ENCODE measurements around the gene CYP2R1.

CYP2R1 gene, protein sequence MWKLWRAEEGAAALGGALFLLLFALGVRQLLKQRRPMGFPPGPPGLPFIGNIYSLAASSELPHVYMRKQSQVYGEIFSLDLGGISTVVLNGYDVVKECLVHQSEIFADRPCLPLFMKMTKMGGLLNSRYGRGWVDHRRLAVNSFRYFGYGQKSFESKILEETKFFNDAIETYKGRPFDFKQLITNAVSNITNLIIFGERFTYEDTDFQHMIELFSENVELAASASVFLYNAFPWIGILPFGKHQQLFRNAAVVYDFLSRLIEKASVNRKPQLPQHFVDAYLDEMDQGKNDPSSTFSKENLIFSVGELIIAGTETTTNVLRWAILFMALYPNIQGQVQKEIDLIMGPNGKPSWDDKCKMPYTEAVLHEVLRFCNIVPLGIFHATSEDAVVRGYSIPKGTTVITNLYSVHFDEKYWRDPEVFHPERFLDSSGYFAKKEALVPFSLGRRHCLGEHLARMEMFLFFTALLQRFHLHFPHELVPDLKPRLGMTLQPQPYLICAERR

DNA sequence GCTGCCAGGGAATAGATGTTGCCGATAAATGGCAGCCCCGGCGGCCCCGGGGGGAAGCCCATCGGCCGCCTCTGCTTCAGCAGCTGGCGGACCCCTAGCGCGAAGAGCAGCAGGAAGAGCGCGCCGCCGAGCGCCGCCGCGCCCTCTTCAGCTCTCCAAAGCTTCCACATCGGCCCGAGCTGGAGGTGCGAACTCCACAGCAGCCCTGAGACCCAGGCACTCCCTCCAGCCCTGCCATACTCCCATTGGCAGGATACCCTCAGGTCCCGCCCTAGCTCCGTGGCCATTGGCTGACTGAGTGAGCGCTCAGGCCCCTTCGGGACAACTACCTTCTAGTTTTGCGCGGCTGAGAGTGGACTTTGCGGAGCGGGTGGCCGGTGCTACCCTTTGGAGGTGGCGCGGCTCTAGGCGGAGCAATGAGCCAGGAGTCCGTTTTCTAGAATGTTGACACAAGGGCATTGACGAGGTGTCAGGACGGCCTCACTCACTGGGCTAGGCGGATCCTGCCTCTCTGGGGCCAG, at the start of gene CYP2R1:
TSS of gene CYP2R1 (minus strand) at position 196 of the 521 bp plus-strand sequence. CDS start at position 170, 26 bp downstream.
- peak; percentile 97 for DNase-seq

DNA sequence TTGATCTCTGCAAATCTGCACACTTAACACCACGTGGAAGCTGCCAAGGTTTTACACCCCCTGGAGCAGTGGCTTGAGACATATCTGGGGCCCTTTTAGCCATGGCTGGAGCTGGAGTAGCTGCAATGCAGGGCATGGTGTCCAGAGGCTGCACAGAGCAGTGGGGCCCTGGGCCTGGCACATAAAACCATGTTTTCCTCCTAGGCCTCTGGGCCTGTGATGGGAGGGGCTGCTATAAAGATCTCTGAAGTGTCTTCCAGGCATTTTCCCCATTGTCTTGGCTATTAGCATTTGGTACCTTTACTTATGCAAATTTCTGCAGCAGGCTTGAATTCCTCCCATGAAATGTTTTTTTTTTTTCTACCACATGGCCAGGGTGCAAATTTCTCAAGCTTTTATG, 46.9 kb upstream of the CYP2R1 start:
- no peak for DNase-seq

DNA sequence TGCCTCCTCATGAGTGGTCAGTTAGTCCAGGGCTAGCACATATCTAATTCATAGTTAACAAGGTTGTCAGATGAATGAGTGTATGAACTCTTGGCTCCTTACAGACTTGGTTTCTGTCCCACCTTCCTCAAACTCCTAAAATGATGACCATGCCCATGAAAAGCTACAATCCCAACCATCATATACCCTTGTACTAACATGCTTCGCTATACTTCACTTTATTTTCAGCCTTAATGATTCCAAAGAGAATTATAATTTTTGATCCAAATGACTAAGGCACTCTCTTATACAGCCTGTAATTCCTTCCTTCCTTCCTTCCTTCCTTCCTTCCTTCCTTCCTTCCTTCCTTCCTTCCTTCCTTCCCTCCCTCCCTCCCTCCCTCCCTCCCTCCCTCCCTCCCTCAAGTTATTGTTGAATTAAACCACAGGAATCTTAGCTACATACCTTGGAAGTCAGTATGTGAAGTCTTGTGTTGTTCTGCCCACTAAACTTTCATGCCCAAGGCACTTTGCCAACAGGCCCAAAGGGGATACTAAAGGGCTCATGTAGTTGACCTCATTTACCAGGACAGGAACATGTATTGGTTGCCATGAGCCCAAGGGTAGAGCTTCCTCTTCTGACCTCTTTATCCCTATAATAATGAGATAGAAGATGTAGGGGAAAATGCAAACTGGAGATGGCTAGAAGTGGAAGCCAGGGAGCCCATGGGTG, 42.8 kb upstream of the CYP2R1 start:
- DNase-seq = no peak

DNA sequence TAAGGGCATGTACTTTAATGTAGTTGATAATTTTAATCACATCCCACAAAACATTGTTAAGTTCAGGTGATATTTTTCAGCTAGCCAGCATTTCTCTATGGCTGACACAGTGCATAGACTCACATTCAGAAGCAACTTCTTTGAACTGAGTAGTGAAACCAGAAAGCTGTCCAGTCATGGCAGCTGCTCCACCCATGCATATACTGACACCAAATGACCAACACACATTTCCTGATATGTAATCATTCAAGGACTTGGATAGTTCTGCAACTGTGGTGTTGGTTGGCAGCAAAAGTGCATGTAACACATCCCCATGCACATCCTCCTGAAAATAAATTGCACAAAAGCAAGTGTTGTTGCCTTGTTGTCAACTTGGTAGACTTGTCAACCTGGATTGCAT, 40.4 kb upstream of the CYP2R1 start:
- DNase-seq = no peak

DNA sequence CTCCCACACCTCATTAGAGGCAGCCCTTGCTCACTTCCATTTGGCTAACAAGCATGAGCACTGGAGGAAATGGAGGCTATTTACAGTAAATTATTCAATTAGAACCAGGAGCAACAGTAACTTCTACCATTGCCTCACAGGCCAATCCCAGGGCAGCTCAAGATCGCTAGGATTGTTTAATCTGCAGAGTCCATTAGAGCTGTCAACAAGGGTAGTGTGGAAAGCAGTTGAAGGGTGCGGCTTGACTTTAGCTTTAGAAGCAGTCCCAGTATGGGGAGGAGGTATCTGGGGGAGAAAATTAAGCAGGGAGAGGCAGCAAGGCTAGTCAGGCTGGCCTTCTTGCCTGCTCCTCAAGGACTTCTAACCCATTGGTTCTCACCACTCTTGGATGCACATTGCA, 38.3 kb upstream of the CYP2R1 start:
- no peak for DNase-seq

DNA sequence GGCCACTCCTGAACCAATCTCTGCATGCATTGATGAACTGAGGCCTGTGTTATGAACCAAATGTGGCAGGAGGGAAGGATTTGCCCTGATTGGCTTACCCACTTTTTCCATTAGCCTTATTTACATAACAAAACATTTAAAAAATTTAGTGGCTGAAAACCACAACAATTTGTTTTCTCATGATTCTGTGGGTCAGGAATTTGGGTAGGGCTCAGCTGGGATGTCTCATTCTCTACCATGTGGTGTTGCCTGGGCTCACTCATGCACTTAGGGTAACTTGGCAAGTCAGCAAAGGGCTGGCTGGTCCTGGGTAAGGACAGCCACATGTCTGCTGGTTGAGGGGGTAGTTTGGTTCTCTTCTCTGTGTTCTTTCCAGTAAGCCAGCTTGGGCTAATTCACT, 35.1 kb upstream of the CYP2R1 start:
- peak; percentile 66 for DNase-seq

DNA sequence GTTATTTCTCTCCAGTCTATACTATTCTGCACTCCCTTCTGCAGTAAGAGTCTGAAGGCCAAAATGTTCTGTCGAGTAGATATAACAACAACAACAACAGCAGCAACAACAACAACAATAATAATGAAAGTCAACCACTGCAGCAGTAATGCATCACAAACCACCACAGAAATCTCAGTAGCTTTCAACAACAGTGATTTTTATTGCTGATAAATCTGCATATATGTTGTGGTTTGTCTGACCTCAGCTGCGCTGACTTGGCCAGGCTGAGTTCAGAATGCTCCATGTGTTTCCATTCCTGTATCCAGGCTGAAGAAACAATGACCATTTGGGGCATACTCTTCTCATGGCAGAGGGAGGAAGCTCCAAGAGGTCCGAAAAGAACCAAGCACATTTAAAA, 32.3 kb upstream of the CYP2R1 start:
- no peak for DNase-seq

DNA sequence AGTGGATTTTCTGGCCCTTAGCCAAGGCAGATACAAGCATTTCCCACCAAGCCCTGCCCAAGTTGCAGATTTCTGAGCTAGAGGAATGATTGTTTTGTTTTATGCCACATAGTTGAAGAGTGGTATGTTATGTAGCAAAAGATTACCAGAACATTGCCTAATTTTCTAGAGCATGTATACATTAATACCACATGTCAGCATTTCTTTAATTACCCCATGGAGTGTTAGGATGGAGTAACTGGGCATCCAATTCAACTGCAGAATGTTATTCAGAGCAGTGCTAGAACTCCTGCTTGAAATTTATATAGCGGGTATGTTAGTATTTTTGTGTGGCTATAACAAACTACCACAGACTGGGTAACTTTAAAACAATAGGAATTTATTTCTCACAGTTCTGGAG, 24.4 kb upstream of the CYP2R1 start:
- no peak for DNase-seq

DNA sequence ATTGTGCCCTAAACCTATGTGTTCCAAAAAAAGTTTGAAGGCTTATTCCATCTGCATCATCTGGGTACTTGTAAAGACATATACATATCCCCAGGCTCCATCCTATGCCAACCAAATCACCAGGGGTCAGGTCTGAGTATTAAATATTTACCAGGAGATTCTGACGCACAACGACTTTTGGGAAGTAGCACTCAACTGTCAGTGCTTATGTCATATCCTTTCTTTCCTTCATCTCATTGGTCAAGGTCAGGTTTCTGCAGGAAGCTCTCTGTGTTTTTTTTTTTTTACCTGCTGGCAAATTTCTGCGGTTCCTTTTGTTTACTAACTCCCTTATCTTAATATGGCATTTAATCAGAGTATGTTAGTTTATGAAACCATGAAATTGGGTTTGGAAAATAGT, 22.5 kb upstream of the CYP2R1 start:
- DNase-seq = no peak

DNA sequence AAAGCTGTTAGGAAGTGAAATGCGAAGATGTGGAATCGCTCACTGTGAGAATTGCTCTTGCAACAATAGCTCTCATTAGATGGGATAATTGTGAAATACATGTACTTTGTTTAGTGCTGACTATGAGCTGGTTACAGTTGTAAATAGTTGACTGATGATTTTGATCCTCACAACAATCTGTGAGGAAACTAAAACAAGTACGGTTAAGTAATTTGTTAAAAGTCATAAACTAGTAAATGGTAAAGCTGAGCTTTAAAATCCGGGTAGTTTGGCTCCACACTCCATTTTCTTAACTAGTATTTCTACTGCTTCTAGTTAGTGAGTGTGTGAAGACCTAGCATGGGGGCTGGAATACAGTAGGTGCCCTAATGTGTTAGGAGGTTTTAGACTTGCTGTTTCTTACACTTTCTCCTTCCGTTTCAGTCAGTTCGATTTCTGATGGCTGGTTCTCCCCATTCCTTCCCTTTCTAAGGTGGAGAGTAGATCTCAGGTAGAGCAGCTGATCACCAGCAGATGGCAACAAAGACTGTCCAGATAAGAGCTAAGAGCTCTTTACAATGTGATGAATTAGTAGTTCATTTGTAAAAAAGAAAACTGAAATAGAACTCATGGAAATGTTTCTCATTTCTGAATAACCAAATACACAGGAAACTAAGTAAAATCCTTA, 16.3 kb upstream of the CYP2R1 start:
- peak; percentile 43 for DNase-seq

DNA sequence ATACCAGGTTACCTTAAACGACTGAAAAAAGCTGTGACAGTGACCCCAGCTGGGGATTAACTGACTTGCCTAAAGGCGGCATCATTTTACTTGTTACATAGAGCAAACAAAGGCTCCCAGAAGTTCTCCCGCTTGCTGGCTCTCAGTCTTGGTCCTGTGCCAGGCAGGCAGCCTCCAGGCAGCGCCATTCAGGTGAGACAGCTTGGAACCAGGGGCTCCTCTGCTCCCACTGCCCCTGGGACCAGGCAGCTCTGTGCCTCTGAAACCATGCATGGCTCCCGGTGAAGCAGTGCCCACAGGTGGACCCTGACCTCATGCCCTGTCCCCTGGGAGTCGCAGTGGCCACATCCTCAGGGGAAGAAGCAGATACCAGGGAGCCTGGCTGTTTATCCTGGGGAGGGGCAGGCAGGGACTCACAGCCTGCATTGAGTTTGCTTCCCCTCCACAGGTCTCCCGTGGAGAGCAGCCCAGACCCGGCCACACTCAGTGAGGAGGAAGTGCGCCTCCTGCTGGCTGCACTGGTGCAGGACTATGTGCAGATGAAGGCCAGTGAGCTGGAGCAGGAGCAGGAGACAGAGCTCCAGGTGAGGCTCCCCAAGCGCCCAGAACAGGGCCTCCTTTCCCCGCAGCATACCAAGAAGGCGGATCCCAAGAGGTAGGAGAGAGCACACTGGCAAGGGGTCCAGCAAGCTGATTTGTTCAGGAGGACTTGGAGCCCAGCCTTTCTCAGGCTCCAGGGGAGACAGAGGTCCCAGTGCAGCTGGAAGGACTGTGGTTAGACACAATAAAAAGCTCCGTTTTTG, 15.6 kb upstream of the CYP2R1 start:
- peak; percentile 36 for DNase-seq

DNA sequence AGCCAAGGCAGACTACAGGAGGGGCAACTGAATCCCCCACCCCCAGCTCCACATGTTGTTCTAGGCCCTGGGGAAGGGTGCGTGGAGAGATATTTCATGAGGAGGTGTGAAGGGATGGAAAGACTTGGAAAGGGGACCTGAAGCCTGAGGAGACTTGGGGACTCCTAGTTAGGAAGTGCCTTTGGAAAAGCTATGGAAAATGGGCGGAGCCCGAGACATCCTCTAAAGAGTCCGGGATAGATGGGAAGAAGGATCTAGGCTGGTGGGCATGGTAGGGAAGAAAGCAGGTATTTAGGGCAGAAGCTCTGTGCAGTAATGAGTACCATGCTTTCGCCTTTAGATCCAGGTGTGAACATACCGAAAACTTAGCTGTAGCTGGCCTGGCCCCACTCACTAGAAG, 15.0 kb upstream of the CYP2R1 start:
- DNase-seq = no peak

DNA sequence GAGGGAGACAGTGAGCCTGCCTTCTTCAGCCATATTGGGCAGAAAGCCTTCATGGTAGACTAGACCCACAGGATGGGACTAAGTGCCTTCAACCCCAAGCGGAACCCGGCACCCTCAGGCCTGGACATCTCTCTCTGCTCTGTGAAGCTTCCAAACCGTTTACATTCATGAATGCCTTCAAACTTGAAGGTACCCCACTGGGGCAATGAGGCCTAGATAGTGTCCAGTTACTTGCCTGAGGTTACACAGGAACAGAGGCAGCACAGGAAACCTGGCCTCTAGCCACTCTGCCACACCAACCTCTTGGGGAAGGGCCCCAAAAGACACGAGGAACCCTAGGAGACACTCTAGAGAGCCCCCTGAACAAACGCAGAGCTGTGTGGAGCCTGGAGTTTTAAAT, 14.5 kb upstream of the CYP2R1 start:
- DNase-seq = no peak

DNA sequence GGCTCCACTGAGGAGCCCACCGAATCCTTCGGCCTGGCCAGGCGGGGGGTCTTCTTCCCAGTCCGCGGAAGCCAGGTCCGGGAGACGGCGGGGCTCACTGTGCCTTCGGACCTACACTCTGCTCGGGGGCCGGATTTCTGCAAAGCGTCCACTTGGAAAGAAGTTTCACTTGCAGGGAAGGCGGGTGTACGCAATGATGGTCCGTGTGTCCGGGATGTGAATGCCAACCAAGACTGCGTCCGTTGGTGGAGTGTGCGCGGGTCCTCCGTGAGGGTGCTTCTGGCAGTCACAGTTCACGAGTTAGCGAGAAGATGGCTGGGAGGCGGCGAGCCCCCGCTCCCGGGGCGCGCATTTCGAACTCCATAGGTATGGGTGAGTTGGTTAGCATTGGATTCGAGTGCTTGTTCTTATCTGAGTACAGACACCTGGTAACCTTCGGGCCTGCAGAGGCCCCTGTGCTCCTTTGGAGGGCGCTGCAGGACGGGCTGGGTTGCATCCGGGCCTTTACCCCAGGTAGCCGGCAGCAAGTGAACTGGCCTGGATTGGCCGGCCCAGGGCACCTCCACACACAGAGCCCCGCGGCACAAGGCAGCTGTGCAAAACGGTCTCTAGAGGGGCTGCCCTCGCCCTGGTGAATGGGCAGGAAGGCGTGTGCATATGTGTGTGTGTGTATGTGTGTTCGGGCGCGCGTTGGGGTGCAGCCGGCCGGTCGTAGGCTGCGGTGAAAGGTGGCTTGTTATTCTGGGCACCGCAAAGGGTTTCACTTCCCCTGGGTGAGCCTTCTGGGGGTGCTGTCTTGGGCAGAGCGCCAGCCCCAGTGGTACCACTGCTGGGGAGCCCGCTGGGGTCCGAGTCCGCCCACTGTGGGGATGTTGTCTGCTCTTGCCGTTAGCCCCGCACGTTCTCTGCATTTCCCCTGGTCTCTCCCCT, 13.3 kb upstream of the CYP2R1 start:
- DNase-seq = peak; percentile 30

DNA sequence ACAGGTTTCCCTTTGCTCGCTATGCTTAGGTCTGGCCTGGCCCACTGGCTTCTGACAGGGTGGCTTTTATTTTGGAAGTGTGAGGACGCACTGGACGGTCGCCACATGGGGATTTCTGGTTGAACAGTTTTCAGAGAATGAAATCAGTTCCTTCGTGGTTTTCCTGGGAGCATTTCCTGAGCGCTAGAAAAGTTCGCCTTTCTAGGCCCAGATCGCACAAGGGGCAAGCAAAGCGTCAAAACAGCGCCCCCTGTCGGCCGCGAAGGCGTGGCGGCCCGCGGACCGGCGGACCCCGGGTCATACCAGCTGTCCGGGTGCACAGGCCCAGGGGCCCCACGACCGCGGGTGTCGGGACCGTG, 12.7 kb upstream of the CYP2R1 start:
- DNase-seq = peak; percentile 60

DNA sequence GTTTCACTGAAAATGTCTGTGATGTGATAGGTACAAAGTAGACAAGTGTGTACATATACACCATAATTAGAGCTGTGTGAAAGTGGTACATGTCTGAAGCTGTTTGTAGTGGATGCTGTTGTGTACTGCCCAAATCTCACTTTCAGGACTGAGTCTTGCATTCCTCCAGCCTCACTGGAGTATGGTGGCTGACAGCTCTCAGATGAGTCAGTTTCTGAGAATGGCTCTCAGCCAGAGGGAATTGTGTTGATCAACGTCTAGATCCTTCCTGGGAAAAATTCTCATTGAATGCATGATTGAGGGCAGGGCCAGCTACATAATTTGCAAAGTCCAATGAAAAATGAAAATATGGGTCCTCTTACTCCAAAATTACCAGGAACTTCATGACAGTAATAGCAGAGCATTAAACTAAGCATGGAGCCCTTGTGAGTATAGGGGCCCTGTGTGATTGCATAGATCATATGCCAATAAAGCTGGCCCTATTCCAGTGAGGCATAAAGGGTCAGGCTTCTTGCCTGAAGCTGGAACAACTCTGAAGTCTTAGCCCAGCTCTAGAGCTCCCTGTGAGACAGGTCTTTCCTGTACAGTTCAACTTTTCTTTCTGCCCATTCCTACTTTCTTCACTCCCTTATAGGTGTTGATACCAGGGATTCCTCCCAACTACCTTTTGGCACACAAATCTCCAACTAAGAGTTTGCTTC, 10.8 kb upstream of the CYP2R1 start:
- peak; percentile 68 for DNase-seq

DNA sequence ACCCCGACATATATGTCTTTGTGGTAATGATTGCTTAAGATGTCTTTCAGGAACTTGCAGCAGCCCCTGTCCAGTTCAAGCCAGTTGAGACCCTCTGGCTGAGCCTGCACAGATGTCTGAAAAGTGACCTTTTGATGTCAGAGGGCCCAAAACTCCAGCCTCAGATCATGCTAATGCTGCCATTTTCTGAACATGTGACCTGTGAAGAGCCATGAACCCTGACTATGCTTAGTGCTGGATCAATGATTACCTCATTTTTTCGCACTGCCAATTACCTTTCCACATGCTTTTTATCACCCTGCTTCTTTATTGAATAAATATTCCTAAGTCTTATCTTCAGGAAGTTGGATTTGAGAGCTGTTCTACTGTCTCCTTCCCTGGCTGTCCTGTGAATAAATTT, 6.9 kb upstream of the CYP2R1 start:
- no peak for DNase-seq

DNA sequence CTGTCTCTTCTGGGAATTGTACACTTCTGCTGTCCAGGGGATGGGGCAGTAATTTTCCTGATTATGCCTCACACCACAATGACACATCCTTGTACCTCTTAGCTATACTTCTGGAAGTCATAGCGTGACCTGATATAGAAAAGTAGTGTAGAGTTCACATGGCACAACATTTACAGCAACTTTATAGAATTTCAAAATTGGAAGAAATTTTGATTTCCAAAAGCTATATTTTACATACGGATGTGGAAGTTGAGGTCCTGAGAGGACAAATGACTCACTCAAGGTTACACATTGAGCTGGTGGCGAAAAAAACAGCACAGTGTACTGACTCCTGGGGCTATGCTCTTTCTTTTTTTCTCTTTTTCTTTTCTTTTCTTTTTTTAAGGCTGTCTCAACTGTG, 6.3 kb upstream of the CYP2R1 start:
- no peak for DNase-seq

DNA sequence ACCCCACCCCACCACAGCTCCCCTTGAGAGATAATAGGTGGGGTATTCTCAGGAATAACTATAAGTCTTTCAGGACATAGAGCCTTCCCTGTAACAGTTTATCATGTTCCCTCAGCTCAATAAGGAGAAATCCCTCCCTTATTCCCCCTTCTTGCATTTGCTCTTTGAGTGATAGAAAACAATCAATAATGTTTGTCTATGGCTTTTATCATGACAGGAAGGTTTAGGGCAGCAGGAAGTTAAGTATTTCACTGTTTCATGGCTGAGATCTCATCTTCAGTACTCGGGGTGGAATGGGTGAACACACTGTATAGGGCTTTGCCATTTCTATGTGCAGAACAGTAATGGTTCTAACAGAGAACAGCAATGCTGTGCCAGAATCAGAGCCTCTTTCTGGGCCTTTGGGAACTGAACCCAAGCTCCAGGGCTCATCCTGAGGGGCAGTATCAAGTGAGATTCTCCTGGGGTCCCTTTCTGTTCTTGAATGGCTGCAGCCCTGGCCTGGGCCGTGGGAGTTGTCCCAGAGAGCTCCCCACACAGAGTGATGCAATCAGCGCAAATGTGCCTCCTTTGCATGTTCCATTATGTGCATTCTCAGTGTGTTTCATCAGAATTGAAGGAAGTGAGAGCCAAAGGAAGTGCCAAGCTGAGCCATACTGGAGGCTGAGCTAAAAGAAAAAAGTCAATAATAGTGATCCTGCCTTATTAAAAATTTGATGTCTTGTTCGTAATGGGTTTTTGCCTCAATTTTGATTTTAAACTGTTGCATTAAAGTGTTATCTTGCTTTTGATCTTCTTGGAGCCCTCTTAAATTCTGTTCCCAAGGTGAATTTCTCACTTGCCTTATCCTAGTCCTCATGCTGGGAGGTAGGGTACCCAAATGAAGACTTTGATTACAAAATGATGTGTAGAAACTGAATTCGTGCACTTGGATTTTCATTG, 2.9 kb upstream of the CYP2R1 start:
- peak; percentile 30 for DNase-seq

DNA sequence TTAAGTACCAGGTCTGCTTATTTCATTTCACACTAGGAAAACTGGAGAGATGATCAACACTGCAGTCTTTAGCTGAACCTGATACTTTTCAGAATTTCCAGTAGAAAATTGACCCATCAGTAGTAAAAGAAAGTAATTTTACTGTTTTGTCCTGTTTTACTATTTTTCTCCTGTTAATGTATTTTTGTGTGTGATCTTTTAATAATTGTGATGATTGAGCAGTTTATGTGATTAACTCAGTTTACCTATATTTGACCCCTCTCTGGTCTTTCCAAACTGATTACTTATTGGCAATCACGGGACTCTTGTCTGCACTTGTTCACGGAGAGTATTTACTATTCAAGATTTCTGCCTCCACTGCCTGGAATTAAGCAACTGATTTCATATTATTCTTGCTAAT, 546 bp upstream of the CYP2R1 start:
- no peak for DNase-seq

All from EL (cell line).